ENCODE measurements around the gene FAM78A.

- TF ChIP-seq POLR2A (IDR thresholded peaks at IDR 0.05) (peak in 1 of 2 donors; percentile 31), CTCF (IDR thresholded peaks at IDR 0.05) (no peak)
These were observed 22.3 kb downstream of the FAM78A start for GRCh38 chr9:131253891-131254491.
